HG02981 (cell line): ENCODE measurements around the gene SNUPN.

Experiments
- ATAC-seq: cut with Tn5 transposase; IDR thresholded peaks from one replicate; pipeline ENCODE4 v1.9.1; 2021; ENCODE audit warnings: mild to moderate bottlenecking, moderate library complexity; ENCODE audit not compliant: unreplicated experiment

The SNUPN gene

GRCh38 chr15:75654201-75654907 is 28.8 kb upstream of the SNUPN start:
- no peak for ATAC-seq

GRCh38 chr15:75653347-75653913 is 27.9 kb upstream of the SNUPN start:
- ATAC-seq, result no peak

GRCh38 chr15:75651810-75652543 is 26.5 kb upstream of the SNUPN start:
- no peak for ATAC-seq

- ATAC-seq, result no peak
These were observed 25.6 kb upstream of the SNUPN start for GRCh38 chr15:75650908-75651809.

GRCh38 chr15:75649848-75650247 is 24.3 kb upstream of the SNUPN start:
- ATAC-seq, result no peak

DNA sequence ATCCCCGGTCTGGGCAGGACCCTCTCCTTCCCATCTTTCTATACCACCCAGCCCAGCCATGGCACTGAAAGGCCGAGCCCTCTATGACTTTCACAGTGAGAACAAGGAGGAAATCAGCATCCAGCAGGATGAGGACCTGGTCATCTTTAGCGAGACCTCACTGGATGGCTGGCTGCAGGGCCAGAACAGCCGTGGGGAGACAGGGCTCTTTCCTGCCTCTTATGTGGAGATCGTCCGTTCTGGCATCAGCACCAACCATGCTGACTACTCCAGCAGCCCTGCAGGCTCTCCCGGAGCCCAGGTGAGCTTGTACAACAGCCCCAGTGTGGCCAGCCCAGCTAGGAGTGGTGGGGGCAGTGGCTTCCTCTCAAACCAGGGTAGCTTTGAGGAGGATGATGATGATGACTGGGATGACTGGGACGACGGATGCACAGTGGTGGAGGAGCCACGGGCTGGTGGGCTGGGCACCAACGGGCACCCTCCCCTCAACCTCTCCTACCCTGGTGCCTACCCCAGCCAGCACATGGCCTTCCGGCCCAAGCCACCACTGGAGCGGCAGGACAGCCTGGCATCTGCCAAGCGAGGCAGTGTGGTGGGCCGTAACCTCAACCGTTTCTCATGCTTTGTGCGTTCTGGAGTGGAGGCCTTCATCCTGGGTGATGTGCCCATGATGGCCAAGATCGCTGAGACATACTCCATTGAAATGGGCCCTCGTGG is 23.7 kb upstream of the SNUPN start:
- ATAC-seq, result no peak

DNA sequence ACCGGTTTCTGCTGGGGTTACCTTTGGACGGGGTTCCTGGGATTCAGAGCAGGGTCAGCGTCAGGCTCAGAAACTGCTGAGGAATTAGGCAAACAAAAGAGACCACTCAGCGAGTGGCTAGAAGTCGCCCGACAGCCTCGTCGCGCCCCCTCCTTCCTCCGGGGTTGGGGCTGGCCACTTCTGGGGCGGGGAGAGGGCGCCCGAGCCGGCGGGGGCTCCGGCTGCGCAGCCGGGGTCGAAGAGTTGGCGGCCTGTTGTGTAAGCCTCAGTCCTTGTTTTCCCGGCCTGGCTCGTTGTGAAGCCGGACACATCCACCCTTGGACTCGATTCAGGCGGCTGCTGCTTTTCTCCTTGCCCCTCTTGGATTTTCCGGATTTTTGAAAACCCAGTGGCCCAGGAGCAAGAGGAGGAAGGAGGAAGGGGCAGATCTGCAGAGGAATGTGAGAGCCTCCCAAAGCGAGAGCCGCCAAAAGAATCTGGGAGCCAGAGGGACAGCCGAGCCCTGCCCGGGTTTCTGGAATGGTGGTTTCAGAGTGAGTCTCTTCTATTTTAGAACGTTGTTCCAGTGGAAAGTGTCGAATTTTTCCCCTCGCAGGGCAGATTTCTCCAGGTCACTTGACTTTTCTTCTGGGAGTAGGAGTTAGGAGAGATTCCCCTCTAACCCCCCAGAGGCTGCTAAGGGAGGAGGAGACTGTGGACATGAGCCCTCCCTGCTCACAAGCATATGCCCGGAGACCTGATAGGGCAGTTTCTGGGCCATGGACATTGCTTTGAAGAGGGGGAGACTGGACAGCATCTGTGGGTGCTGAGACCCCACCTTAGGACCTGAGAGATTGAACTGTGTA is 22.9 kb upstream of the SNUPN start:
- no peak for ATAC-seq

DNA sequence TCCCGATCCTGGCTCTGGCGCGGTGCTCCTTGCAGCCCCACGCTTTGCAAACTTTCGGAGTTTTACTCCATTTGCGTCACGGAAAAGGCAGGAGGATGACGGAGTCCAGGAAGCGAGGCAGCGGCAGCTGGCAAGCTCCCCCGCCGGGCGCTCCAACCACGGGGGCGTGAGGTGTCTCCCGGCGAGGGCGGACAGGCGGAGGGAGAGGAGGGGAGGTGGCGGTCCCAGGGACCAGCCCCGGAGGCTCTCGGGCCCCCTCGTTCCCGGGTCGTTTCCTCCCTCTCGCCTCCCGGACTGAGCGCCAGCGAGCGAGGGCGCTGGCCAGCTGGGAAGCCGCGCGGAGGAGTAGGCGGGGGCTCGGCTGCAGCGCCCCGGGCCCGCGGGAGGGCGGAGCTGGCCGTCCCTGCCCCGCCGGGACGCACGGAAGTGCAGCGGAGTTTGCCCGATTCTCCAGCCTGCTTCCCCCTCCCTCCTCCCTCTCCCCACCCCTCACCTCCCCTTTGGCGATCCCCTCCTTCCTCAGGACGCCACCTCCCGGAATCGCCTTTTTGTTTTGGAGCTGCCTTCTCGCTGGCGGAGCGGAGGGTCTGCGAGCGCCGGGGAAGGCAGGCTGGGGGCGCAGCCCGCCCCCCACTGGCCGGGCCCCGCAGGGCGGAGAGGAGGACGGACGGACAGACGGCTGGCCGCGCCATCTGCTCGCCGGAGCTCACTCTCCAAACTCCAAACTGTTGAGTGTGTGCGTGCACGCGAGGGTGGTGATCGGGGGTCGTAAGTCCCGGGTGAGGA is 22.0 kb upstream of the SNUPN start, which contains the start of gene SNX33:
Gene SNX33 (plus strand): TSS at position 543 of the 786 bp plus-strand sequence. CDS start 1,191 bp downstream, outside the sequence.
- no peak for ATAC-seq

GRCh38 chr15:75646944-75647364 is 21.4 kb upstream of the SNUPN start:
- no peak for ATAC-seq

DNA sequence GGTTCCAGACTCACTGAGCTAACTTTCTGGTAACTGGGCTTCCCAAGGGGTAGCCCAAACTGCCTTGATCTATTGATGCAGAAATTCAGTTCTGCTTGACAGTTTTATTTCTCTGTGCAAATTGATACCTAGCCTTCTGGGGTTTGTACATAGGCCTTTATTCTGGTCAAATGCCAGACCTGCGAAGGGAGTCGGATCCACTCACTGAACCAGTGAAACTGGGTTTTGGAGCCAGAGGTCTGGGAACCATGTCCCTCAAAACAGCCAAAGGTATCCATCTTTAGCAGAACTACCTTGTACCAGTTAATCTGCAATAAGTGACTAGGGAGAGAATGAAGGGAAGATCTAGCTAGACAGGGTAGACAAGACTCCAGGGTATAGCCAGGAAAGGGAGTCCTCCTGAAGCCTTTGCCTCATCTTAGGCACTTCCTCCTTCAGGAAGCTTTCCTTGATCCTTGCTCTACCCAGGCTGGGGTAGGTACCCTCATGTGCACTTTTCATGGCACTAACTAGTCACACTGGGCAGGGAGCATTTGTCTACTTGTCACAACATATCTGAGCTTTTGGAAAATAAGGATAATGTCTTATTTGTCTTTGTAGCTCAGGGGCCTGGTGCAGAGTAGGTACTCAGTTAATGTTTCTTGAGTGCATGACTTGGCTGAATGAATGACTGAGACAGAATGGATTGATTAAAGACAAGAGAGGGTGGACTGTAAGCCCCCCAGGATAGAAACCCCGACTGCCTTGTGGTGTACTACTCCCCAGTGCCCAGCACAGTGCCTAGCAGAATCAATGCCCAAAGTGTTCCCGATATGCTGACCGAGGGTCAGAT is 20.8 kb upstream of the SNUPN start:
- no peak for ATAC-seq

DNA sequence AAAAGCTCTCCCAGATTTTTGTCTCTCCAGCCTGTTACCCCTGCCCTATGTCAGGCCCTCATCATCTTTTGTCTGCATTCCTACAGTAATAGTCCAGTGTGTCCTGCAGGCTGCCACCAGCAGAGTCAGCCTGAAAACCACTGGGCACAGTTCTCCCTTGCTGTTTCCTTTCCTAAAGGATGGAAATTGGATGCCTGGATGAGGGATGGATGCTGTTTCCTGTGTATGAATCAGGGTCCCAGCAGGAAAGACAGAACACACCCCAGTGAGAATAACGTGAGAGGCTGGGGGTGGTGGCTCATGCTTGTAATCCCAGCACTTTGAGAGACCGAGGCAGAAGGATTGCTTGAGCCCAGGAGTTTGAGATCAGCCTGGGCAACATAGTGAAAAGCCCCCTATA is 18.9 kb upstream of the SNUPN start:
- ATAC-seq, result no peak

GRCh38 chr15:75641603-75642002 is 16.1 kb upstream of the SNUPN start:
- no peak for ATAC-seq

DNA sequence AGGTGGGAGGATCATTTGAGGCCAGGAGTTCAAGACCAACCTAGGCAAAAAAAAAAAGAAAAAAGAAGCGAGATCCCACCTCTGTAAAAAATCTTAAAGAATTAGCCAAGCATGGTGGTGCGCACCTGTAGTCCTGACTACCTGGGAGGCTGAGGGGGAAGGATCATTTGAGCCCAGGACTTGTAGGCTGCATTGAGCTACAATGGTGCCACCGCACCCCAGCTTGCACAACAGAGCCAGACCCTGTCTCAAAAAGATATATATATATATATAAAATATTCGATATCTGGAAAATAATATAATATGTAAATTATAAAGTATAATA is 15.6 kb upstream of the SNUPN start:
- no peak for ATAC-seq

GRCh38 chr15:75640483-75641178 is 15.1 kb upstream of the SNUPN start:
- ATAC-seq, result peak; percentile 29

GRCh38 chr15:75639709-75640482 is 14.4 kb upstream of the SNUPN start, which contains the start of gene IMP3:
Gene IMP3 (minus strand): TSS chr15:75640224. CDS start chr15:75640168, 56 bp downstream.
- ATAC-seq, result peak; percentile 93

DNA sequence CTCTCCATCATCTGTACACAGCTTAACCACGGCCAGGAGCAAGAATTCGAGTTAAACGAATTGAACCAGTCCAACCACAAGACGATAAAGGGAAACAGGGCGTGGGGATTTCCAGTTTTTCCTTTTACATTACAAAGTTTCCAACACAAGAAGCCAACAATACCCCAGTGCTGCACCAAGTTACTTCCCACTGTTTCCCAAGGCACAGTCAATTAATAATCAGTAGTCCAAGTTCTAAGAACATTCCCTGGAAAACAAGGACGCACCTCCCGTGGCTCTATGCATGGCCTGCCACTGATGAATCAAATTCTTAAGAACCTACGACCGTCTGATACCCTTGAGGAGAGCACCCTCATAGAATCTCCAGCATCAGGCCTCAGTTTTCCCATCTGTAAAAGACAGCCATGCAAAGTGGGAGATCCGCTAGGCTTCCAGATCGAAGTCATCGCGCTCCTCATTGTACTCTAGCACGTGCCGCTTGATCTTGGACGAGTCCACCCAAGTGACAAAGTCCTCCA is 13.7 kb upstream of the SNUPN start:
- ATAC-seq, result no peak
